SIG-M5 (cell line): ENCODE results near the gene S100A7.
"Not testable (repeated sequence)": the region's sequence is repeated elsewhere in the genome, so short reads cannot be mapped to it uniquely, and the experiment has no call there.

Experiments used
- DNase-seq: peaks from one replicate; lab custom pipeline; 2025; lab: John Stamatoyannopoulos, UW

The S100A7 gene

GRCh38 chr1:153431002-153431401, 29.4 kb downstream of the S100A7 start:
- DNase-seq = no peak

GRCh38 chr1:153430561-153430960, 29.9 kb downstream of the S100A7 start:
- DNase-seq = no peak

GRCh38 chr1:153430166-153430553, 30.3 kb downstream of the S100A7 start:
- no peak for DNase-seq

GRCh38 chr1:153429266-153430165, 30.9 kb downstream of the S100A7 start:
- no peak for DNase-seq

- no peak for DNase-seq
Measured at GRCh38 chr1:153428791-153429190, 31.7 kb downstream of the S100A7 start.

GRCh38 chr1:153428073-153428638, 32.3 kb downstream of the S100A7 start:
- no peak for DNase-seq

- DNase-seq = no peak
Measured at GRCh38 chr1:153426809-153427208, 33.6 kb downstream of the S100A7 start.

GRCh38 chr1:153422450-153423068, 37.9 kb downstream of the S100A7 start:
- no peak for DNase-seq

GRCh38 chr1:153420306-153420705, 40.1 kb downstream of the S100A7 start:
- DNase-seq = no peak

- not testable (repeated sequence) for DNase-seq
Measured at GRCh38 chr1:153419436-153419793, 41.0 kb downstream of the S100A7 start.

- not testable (repeated sequence) for DNase-seq
Measured at GRCh38 chr1:153418758-153419435, 41.6 kb downstream of the S100A7 start.

GRCh38 chr1:153417136-153417888, 43.1 kb downstream of the S100A7 start:
- DNase-seq = no peak

- DNase-seq = no peak
Measured at GRCh38 chr1:153415850-153416570, 44.4 kb downstream of the S100A7 start, which contains the start of gene S100A7A. TSS of gene S100A7A (plus strand) at chr1:153416520. CDS start at chr1:153418083, 1,563 bp downstream.

- not testable (repeated sequence) for DNase-seq
Measured at GRCh38 chr1:153413961-153414360, 46.5 kb downstream of the S100A7 start.
